Natural killer cell (primary cell): ENCODE measurements around the gene INPP5F. TPM values are rescaled to one million over a fixed set of nuclear protein-coding genes. Genes with fewer than 3 reads are reported as not detected.

Source experiments
- ATAC-seq, 3 donors: fragments of 150-1000 bp in 2 of 3; fragments of 200-7000 bp in 1 of 3; cut with Tn5 transposase; 1 replicate in 1 of 3; 2 replicates in 2 of 3; pipeline ENCODE4 v1.10.0; 2021; ENCODE audit warnings: mild to moderate bottlenecking in 2 of 3, moderate library complexity in 2 of 3
- DNase-seq, 2 donors: peaks; one replicate each; pipeline versions ENCODE4 v3.0.0 to v3.0.0-alpha.2; 2013 to 2021; ENCODE audit warnings: mixed read lengths in 1 of 2
- H3K27ac ChIP-seq: one replicate; pipeline ENCODE4 v1.5.1; 2013; ENCODE audit warnings: mild to moderate bottlenecking, low read length
- H3K27me3 ChIP-seq: one replicate; pipeline ENCODE4 v1.6.1; 2013; ENCODE audit warnings: low read length; ENCODE audit not compliant: control insufficient read depth, insufficient read depth
- H3K36me3 ChIP-seq: one replicate; pipeline ENCODE4 v1.6.1; 2013; ENCODE audit warnings: low read length; ENCODE audit not compliant: control insufficient read depth, insufficient read depth
- H3K4me1 ChIP-seq: one replicate; pipeline ENCODE4 v1.6.1; 2013; ENCODE audit warnings: low read length; ENCODE audit not compliant: control insufficient read depth, insufficient read depth
- H3K4me3 ChIP-seq: one replicate; pipeline ENCODE4 v1.5.1; 2013; ENCODE audit warnings: low read length
- H3K9me3 ChIP-seq: one replicate; pipeline ENCODE4 v1.6.1; 2013; ENCODE audit warnings: low read length; ENCODE audit not compliant: control insufficient read depth, insufficient read depth
- H3K27ac Mint-ChIP-seq, 2 donors: one replicate each; pipeline ENCODE4 v1.8.0; 2022; ENCODE audit warnings: mild to moderate bottlenecking in 2 of 2, mixed read lengths in 2 of 2, moderate library complexity in 1 of 2
- H3K27me3 Mint-ChIP-seq, 2 donors: one replicate each; pipeline ENCODE4 v1.8.0; 2022; ENCODE audit warnings: low read depth in 2 of 2, mixed read lengths in 2 of 2
- H3K36me3 Mint-ChIP-seq: one replicate; pipeline ENCODE4 v1.8.0; 2022; ENCODE audit warnings: mixed read lengths
- H3K4me1 Mint-ChIP-seq, 2 donors: one replicate each; pipeline ENCODE4 v1.8.0; 2022; ENCODE audit warnings: mixed read lengths in 2 of 2
- H3K4me3 Mint-ChIP-seq: one replicate; pipeline ENCODE4 v1.8.0; 2022; ENCODE audit warnings: mild to moderate bottlenecking, moderate library complexity, mixed read lengths
- H3K9me3 Mint-ChIP-seq, 2 donors: one replicate each; pipeline ENCODE4 v1.8.0; 2022; ENCODE audit warnings: mixed read lengths in 2 of 2
- WGBS: methylation state at CpG from one replicate; pipeline ENCODE4 v1.1.7; 2013; ENCODE audit warnings: missing lambda C conversion rate; ENCODE audit not compliant: insufficient coverage; 5-methylcytosine and 5-hydroxymethylcytosine counted together
- intact Hi-C: fragments of 100-400 bp; cut with micrococcal nuclease; formaldehyde crosslinking; loops from one replicate; pipeline ENCODE4 v1.14.2; 2022
- total RNA-seq, 4 donors: library from RNA; stranded (reverse); fragments of 120-200 nt in 1 of 4; gene quantifications; one replicate each; pipeline versions ENCODE4 v1.2.3 to v1.2.4, GENCODE V29; 2013 to 2022
- TF ChIP-seq, protein P1 (sequence below): fragments of 200-600 bp; IDR thresholded peaks from one replicate; pipeline ENCODE4 v1.8.0; 2022; ENCODE audit warnings: antibody characterized with exemption

INPP5F gene, protein sequence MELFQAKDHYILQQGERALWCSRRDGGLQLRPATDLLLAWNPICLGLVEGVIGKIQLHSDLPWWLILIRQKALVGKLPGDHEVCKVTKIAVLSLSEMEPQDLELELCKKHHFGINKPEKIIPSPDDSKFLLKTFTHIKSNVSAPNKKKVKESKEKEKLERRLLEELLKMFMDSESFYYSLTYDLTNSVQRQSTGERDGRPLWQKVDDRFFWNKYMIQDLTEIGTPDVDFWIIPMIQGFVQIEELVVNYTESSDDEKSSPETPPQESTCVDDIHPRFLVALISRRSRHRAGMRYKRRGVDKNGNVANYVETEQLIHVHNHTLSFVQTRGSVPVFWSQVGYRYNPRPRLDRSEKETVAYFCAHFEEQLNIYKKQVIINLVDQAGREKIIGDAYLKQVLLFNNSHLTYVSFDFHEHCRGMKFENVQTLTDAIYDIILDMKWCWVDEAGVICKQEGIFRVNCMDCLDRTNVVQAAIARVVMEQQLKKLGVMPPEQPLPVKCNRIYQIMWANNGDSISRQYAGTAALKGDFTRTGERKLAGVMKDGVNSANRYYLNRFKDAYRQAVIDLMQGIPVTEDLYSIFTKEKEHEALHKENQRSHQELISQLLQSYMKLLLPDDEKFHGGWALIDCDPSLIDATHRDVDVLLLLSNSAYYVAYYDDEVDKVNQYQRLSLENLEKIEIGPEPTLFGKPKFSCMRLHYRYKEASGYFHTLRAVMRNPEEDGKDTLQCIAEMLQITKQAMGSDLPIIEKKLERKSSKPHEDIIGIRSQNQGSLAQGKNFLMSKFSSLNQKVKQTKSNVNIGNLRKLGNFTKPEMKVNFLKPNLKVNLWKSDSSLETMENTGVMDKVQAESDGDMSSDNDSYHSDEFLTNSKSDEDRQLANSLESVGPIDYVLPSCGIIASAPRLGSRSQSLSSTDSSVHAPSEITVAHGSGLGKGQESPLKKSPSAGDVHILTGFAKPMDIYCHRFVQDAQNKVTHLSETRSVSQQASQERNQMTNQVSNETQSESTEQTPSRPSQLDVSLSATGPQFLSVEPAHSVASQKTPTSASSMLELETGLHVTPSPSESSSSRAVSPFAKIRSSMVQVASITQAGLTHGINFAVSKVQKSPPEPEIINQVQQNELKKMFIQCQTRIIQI
- 10 to 100 TPM; 12.8 to 18.2 (median 15.8) TPM for total RNA-seq
- 25.6 TPM for total RNA-seq (2013)

DNA sequence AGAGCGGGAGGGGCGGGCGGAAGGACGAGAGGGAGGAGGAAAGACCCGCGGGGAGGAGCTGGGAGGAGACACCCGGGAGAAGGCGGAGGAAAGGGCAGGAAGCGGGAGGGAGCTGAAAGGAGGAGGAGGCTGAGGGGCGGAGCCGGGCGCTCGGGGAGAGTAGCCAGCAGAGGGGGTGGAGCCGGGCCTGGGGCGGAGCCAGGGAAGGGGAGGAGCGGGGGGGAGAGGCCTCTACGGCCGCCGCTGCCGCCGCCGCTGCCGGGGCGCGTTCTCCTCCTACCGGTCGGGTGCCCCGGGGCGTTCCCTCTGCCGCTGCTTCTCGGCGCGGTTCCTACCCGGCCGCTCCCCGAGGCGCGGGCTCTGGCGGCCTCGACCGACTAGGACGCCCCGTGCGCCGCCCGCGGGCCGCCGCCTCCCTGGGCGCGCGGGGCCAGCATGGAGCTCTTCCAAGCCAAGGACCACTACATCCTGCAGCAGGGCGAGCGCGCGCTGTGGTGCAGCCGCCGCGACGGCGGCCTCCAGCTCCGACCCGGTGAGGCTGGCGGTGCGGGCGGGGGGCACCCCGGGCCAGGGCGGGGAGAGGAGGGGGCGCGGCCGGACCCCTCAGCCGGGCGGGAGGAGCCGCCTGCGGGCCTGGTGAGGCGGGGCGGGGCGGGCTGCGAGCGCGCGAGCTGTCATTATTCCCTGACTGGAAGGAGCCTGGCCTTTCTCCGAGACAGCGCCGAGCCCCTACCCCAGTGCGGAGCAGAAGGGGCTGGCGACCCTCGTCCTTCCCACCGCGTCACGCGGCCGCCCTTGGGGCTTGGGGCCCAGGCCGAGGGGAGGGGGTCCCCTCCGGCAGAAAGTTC lies at the start of gene INPP5F:
INPP5F (plus strand) TSS at position 223 of the 848 bp plus-strand sequence; CDS start at position 436, 213 bp downstream.
- H3K4me3 Mint-ChIP-seq: peak within 1 kb of the TSS; percentile 92
- Histone ChIP-seq H3K4me3 (peak within 1 kb of the TSS; percentile 45), H3K9me3 (no peaks in the 10 kb centered on the region), H3K27ac (peak within 1 kb of the TSS; percentile 84), H3K36me3 (no peaks in the 10 kb centered on the region), H3K4me1 (peaks cover 18% of the 10 kb centered on the region), H3K27me3 (no peaks in the 10 kb centered on the region)
- no peaks in the 10 kb centered on the region for H3K36me3 Mint-ChIP-seq
- peaks cover 30 to 34% of the 10 kb centered on the region in 2 donors for H3K4me1 Mint-ChIP-seq
- DNase-seq: peak; percentile 91 to 98
- H3K9me3 Mint-ChIP-seq: no peaks in the 10 kb centered on the region
- ATAC-seq: peak; percentile 93 to 98 (median 94)
- intact Hi-C loops: loop anchor here (1.0 to 5.0 kb wide), 4 partner anchors 40 to 454 kb away; partner anchors contain the start of genes BAG3 and TIAL1
- no peaks in the 10 kb centered on the region for H3K27me3 Mint-ChIP-seq
- WGBS: under 1% methylated on average over 95 of the region's 95 CpGs
- TF ChIP-seq, protein P1, sequence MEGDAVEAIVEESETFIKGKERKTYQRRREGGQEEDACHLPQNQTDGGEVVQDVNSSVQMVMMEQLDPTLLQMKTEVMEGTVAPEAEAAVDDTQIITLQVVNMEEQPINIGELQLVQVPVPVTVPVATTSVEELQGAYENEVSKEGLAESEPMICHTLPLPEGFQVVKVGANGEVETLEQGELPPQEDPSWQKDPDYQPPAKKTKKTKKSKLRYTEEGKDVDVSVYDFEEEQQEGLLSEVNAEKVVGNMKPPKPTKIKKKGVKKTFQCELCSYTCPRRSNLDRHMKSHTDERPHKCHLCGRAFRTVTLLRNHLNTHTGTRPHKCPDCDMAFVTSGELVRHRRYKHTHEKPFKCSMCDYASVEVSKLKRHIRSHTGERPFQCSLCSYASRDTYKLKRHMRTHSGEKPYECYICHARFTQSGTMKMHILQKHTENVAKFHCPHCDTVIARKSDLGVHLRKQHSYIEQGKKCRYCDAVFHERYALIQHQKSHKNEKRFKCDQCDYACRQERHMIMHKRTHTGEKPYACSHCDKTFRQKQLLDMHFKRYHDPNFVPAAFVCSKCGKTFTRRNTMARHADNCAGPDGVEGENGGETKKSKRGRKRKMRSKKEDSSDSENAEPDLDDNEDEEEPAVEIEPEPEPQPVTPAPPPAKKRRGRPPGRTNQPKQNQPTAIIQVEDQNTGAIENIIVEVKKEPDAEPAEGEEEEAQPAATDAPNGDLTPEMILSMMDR: peak; percentile 17
- H3K27ac Mint-ChIP-seq: peak within 1 kb of the TSS; percentile 24 to 80

DNA sequence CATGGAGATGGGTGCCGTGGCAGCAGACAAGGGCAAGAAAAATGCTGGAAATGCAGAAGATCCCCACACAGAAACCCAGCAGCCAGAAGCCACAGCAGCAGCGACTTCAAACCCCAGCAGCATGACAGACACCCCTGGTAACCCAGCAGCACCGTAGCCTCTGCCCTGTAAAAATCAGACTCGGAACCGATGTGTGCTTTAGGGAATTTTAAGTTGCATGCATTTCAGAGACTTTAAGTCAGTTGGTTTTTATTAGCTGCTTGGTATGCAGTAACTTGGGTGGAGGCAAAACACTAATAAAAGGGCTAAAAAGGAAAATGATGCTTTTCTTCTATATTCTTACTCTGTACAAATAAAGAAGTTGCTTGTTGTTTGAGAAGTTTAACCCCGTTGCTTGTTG lies 48.7 kb upstream of the INPP5F start:
- intact Hi-C loops: no loop called here
- no peaks in the 10 kb centered on the region for H3K4me1 ChIP-seq
- H3K36me3 Mint-ChIP-seq: no peaks in the 10 kb centered on the region
- H3K4me1 Mint-ChIP-seq: peaks cover 0 to 8% of the 10 kb centered on the region in 2 donors
- no peaks in the 10 kb centered on the region for H3K9me3 ChIP-seq
- H3K9me3 Mint-ChIP-seq: no peaks in the 10 kb centered on the region
- no peak overlapping the region for H3K27ac Mint-ChIP-seq
- no peak overlapping the region for H3K4me3 ChIP-seq
- H3K27ac ChIP-seq: no peak overlapping the region
- no peaks in the 10 kb centered on the region for H3K27me3 ChIP-seq
- peaks cover 10% of the 10 kb centered on the region for H3K36me3 ChIP-seq
- no peak for DNase-seq
- no peak overlapping the region for H3K4me3 Mint-ChIP-seq
- TF ChIP-seq, protein P1: no peak
- no peak for ATAC-seq
- H3K27me3 Mint-ChIP-seq: peaks cover 0 to 4% of the 10 kb centered on the region in 2 donors
- WGBS: 92% methylated on average over 5 of the region's 6 CpGs

DNA sequence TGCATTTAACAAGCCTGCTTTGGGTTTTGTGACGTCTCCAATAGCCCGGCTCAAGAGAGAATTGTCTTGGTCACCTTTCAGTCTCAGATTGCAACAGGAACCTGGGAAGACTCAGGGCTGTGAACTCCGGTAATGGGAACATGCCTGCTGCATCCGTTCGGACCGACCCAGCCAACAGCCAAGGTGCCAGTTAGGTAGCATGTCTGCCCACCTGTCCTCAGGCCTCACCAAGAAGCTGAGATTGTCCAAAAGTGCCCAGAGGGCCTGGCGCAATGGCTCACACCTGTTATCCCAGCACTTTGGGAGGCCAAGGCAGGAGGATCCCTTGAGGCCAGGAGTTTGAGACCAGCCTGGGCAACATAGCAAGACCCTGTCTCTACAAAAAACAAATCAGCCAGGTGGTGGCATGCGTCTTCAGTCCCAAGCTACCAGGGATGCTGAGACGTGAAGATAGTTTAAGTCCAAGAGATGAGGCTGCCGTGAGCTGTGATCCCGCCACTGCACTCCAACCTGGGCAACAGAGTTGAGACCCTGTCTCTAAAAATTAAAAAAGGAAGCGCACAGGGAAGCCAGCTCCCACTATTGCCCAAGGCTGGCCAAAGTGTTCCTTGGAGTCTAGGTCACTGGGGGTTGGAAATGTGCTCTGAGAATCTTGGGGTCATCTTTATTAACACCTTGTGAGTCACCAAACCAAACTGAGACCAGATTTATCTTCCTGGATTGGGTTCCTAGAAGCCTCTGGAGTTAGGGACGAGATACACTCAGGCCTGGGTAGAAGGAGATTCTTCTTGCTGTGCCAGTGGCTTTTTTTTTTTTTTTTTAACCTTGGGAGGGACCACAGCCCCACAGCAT lies 47.7 kb upstream of the INPP5F start:
- H3K9me3 Mint-ChIP-seq: no peaks in the 10 kb centered on the region

More for the DNA sequence above, 47.7 kb upstream of the INPP5F start:
- H3K27ac Mint-ChIP-seq: no peak overlapping the region
- no peak overlapping the region for H3K27ac ChIP-seq
- DNase-seq (no peak), ATAC-seq (no peak)
- peaks cover 0 to 7% of the 10 kb centered on the region in 2 donors for H3K27me3 Mint-ChIP-seq
- H3K4me3 Mint-ChIP-seq: no peak overlapping the region
- TF ChIP-seq, protein P1: no peak
- no peak overlapping the region for H3K4me3 ChIP-seq
- H3K4me1 ChIP-seq: no peaks in the 10 kb centered on the region
- intact Hi-C loops: no loop called here
- H3K36me3 ChIP-seq: peaks cover 6% of the 10 kb centered on the region
- no peaks in the 10 kb centered on the region for H3K27me3 ChIP-seq
- no peaks in the 10 kb centered on the region for H3K9me3 ChIP-seq
- no peaks in the 10 kb centered on the region for H3K36me3 Mint-ChIP-seq
- peaks cover 0 to 7% of the 10 kb centered on the region in 2 donors for H3K4me1 Mint-ChIP-seq
- 94% methylated on average over 13 of the region's 13 CpGs for WGBS
